MM.1S (cell line): ENCODE data around the gene FOXO1.

ENCODE experiments used
- CTCF ChIP-seq: fragments of 300-600 bp; sonication (generic); IDR thresholded peaks from 2 replicates; pipeline ENCODE4 v1.5.1; 2016; ENCODE audit warnings: antibody characterized with exemption, low read length, mixed read lengths
- EZH2phosphoT487 ChIP-seq: fragments of 300-600 bp; sonication (generic); IDR thresholded peaks from 2 replicates; pipeline ENCODE4 v1.6.1; 2018; ENCODE audit warnings: antibody characterized with exemption, low read length

DNA sequence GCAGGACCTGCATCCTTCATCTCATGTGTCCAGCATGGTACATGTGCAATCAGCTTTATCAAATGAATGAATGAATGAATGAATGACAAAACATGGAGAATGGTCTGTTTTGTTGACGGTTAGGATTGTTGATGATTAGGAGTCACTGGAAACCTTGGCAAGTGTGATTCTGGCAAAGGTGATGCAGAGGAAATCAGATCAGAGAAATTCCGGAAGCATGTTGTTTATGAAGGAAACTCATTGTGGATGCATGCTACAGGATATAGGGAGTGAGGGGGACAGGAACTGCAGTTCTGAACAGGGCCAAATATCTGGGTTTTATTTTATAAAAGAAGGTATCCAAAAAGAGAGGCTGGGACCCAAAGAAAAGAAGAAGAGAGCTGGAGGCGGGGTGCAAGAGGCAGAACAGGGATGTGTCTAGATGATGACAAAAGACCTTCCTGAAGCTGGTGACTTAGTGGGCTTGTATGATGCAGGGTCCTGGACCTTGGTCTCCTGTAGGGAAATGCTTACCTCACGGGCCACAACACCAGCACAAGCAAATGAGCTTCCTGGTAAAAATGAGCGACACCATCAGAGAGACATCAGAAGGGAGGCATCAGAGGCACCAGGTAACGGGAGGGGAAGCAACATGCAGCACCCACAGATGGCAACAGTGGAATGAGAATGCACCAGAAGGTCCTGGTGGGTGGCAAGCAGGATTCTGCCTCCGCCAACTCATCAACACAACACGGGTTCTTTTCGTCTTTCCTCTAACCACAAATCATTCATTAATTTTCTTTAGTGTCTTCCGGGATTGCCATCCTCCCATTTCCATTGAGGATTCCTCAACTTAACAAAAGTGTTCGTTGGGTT, 159.6 kb downstream of the FOXO1 start:
- TF ChIP-seq EZH2phosphoT487 (no peak), CTCF (no peak)
